Neural cell (in vitro differentiated cells): Measurements from ENCODE around the gene ASH1L. TPM values are rescaled to one million over a fixed set of nuclear protein-coding genes. Genes with fewer than 3 reads are reported as not detected.

Experiments used
- H2AFZ ChIP-seq: fragments of 200-600, 300-800 bp; sonication (generic), shearing (Covaris generic); 2 replicates; pipeline ENCODE4 v1.6.0; 2014; ENCODE audit warnings: low read depth, mild to moderate bottlenecking, antibody characterized with exemption, low read length, moderate library complexity
- H3F3A ChIP-seq: fragments of 200-600 bp; shearing (Covaris generic); 2 replicates; pipeline ENCODE4 v1.6.1; 2016; ENCODE audit warnings: mild to moderate bottlenecking, moderate library complexity, mixed read lengths, antibody characterized with exemption, low read length; ENCODE audit not compliant: insufficient read depth, poor library complexity, severe bottlenecking
- H3K27ac ChIP-seq: fragments of 200-600, 300-800 bp; sonication (generic), shearing (Covaris generic); 2 replicates; pipeline ENCODE4 v1.5.1; 2014; ENCODE audit warnings: mild to moderate bottlenecking, low read length, moderate library complexity
- H3K27me3 ChIP-seq: fragments of 300-800, 200-600 bp; sonication (generic), shearing (Covaris generic); 2 replicates; pipeline ENCODE4 v1.6.0; 2014; ENCODE audit warnings: mild to moderate bottlenecking, low read depth, low read length, moderate library complexity; ENCODE audit not compliant: insufficient read depth
- H3K36me3 ChIP-seq: fragments of 300-800, 200-600 bp; sonication (generic), shearing (Covaris generic); 2 replicates; pipeline ENCODE4 v1.5.1; 2014; ENCODE audit warnings: mild to moderate bottlenecking, antibody characterized with exemption, low read length, moderate library complexity; ENCODE audit not compliant: insufficient read depth
- H3K4me2 ChIP-seq: fragments of 300-800, 200-600 bp; sonication (generic), shearing (Covaris generic); 2 replicates; pipeline ENCODE4 v1.6.0; 2014; ENCODE audit warnings: mild to moderate bottlenecking, low read length
- H3K4me3 ChIP-seq: fragments of 300-800, 200-600 bp; sonication (generic), shearing (Covaris generic); 2 replicates; pipeline ENCODE4 v1.5.1; 2014; ENCODE audit warnings: mild to moderate bottlenecking, low read length, moderate library complexity
- H3K79me2 ChIP-seq: fragments of 200-600 bp; shearing (Covaris generic); replicated peaks from 2 replicates; pipeline ENCODE4 v1.6.0; 2014; ENCODE audit warnings: mild to moderate bottlenecking, low read length, moderate library complexity; ENCODE audit not compliant: insufficient read depth
- H3K9ac ChIP-seq: fragments of 300-800, 200-600 bp; sonication (generic), shearing (Covaris generic); 2 replicates; pipeline ENCODE4 v1.6.1; 2016; ENCODE audit warnings: mild to moderate bottlenecking, low read length, mixed read lengths
- H3K9me2 ChIP-seq: fragments of 200-600 bp; shearing (Covaris generic); 2 replicates; pipeline ENCODE4 v1.6.1; 2016; ENCODE audit warnings: mild to moderate bottlenecking, low read length, mixed read lengths; ENCODE audit not compliant: insufficient read depth
- H3K9me3 ChIP-seq: fragments of 200-600, 300-800 bp; sonication (generic), shearing (Covaris generic); 2 replicates; pipeline ENCODE4 v1.6.1; 2016; ENCODE audit warnings: mild to moderate bottlenecking, mixed run types, low read length, moderate library complexity, mixed read lengths
- H4K20me1 ChIP-seq: fragments of 200-600 bp; shearing (Covaris generic); 2 replicates; pipeline ENCODE4 v1.6.1; 2016; ENCODE audit warnings: mild to moderate bottlenecking, mixed run types; ENCODE audit not compliant: insufficient read depth
- CTCF ChIP-seq: fragments of 450-650 bp; IDR thresholded peaks from 2 replicates; pipeline ENCODE4 v1.5.1; 2014; ENCODE audit warnings: antibody characterized with exemption, mild to moderate bottlenecking, moderate library complexity; ENCODE audit not compliant: poor library complexity, severe bottlenecking
- EP300 ChIP-seq: fragments of 450-650 bp; conservative IDR thresholded peaks from 2 replicates; pipeline ENCODE4 v1.6.1; 2014; ENCODE audit warnings: antibody characterized with exemption, mild to moderate bottlenecking, moderate library complexity; ENCODE audit not compliant: poor library complexity, severe bottlenecking
- EZH2 ChIP-seq: fragments of 200-600, 300-800 bp; shearing (Covaris generic), sonication (generic); IDR thresholded peaks from 2 replicates; pipeline ENCODE4 v1.6.1; 2014; ENCODE audit warnings: antibody characterized with exemption, low read length, borderline replicate concordance, mild to moderate bottlenecking; ENCODE audit not compliant: insufficient read depth, poor library complexity, severe bottlenecking
- MXI1 ChIP-seq: fragments of 450-650 bp; conservative IDR thresholded peaks from 2 replicates; pipeline ENCODE4 v1.6.1; 2014; ENCODE audit warnings: antibody characterized with exemption, mild to moderate bottlenecking; ENCODE audit not compliant: poor library complexity, severe bottlenecking
- POLR2AphosphoS5 ChIP-seq: IDR thresholded peaks from 2 replicates; pipeline ENCODE4 v1.6.1; 2012
- RAD21 ChIP-seq: fragments of 450-650 bp; conservative IDR thresholded peaks from 2 replicates; pipeline ENCODE4 v1.6.1; 2014; ENCODE audit warnings: antibody characterized with exemption, mild to moderate bottlenecking, moderate library complexity
- REST ChIP-seq: IDR thresholded peaks from 2 replicates; pipeline ENCODE4 v1.6.1; 2012; ENCODE audit warnings: borderline replicate concordance
- SMC3 ChIP-seq: fragments of 450-650 bp; conservative IDR thresholded peaks from 2 replicates; pipeline ENCODE4 v1.6.1; 2014; ENCODE audit warnings: antibody characterized with exemption, mild to moderate bottlenecking, moderate library complexity; ENCODE audit not compliant: poor library complexity
- TAF1 ChIP-seq: IDR thresholded peaks from 2 replicates; pipeline ENCODE4 v1.6.1; 2012; ENCODE audit warnings: low read depth
- polyA plus RNA-seq: library from polyadenylated mRNA; depleted of rRNA; stranded (reverse); fragments of >200 nt; gene quantifications from 2 replicates; pipeline ENCODE4 v1.2.3, GENCODE V29; 2014

ASH1L gene
- polyA plus RNA-seq, 1 donor from 2014 or later: 16.2 TPM

GRCh38 chr1:155305881-155306391, 256.7 kb downstream of the ASH1L start:
- no peak overlapping the region for H3K9ac ChIP-seq
- H3F3A ChIP-seq: no peaks in the 10 kb centered on the region
- no peaks in the 10 kb centered on the region for H3K9me2 ChIP-seq
- no peak overlapping the region for H2AFZ ChIP-seq
- H3K9me3 ChIP-seq: no peaks in the 10 kb centered on the region
- H3K36me3 ChIP-seq: no peaks in the 10 kb centered on the region
- no peaks in the 10 kb centered on the region for H3K27me3 ChIP-seq
- H3K27ac ChIP-seq: no peak overlapping the region
- H4K20me1 ChIP-seq: no peaks in the 10 kb centered on the region
- no peak for TF ChIP-seq SMC3
- no peak for TF ChIP-seq MXI1
- TF ChIP-seq EZH2: no peak
- TF ChIP-seq EP300: no peak
- no peak for TF ChIP-seq CTCF
- no peak for TF ChIP-seq TAF1
- no peak for TF ChIP-seq RAD21
- TF ChIP-seq REST: no peak
- TF ChIP-seq POLR2AphosphoS5: no peak
- no peak overlapping the region for H3K4me3 ChIP-seq
- H3K4me2 ChIP-seq: no peak overlapping the region
- H3K79me2 ChIP-seq: peaks cover 20% of the 10 kb centered on the region

- Histone ChIP-seq H3K9me2 (no peaks in the 10 kb centered on the region), H3K27me3 (no peaks in the 10 kb centered on the region), H3F3A (no peaks in the 10 kb centered on the region), H3K4me2 (no peak overlapping the region), H2AFZ (no peak overlapping the region), H3K9ac (no peak overlapping the region), H3K4me3 (no peak overlapping the region), H3K79me2 (peaks cover 8% of the 10 kb centered on the region), H3K9me3 (no peaks in the 10 kb centered on the region), H3K27ac (no peak overlapping the region), H3K36me3 (no peaks in the 10 kb centered on the region), H4K20me1 (no peaks in the 10 kb centered on the region)
- no peak for TF ChIP-seq EZH2
Observed at GRCh38 chr1:155304558-155305063, 258.0 kb downstream of the ASH1L start.
